Breast epithelium (tissue), 4 donors: Measurements from ENCODE around the gene RTRAF. TPM values are rescaled to one million over a fixed set of nuclear protein-coding genes. Genes with fewer than 3 reads are reported as not detected.
A peak's percentile ranks its signal among the peaks of the same experiment; 100 is the strongest.

Source experiments
- DNase-seq, 2 donors: peaks; one replicate each; pipeline ENCODE4 v3.0.0-alpha.2; 2019; ENCODE audit warnings: low spot score in 2 of 2
- H3K27ac ChIP-seq, 2 donors: fragments of 200-600 bp; sonication (generic) in 1 of 2; one replicate each; pipeline ENCODE4 v1.5.1; 2016 to 2019; ENCODE audit warnings: mild to moderate bottlenecking in 1 of 2
- H3K27me3 ChIP-seq, 2 donors: fragments of 200-600 bp; sonication (generic) in 1 of 2; one replicate each; pipeline versions ENCODE4 v1.5.1 to v1.6.0; 2017 to 2019; ENCODE audit warnings: control low read depth in 1 of 2, mild to moderate bottlenecking in 1 of 2
- H3K36me3 ChIP-seq: fragments of 200-600 bp; one replicate; pipeline ENCODE4 v1.5.1; 2019
- H3K4me1 ChIP-seq, 2 donors: fragments of 200-600 bp; sonication (generic); one replicate each; pipeline ENCODE4 v1.5.1; 2016 to 2019; ENCODE audit warnings: control low read depth in 1 of 2
- H3K4me3 ChIP-seq, 3 donors: fragments of 200-600 bp; sonication (generic); 1 replicate in 2 of 3; 2 replicates in 1 of 3; pipeline ENCODE4 v1.5.1; 2016 to 2019; ENCODE audit warnings: mild to moderate bottlenecking in 3 of 3, moderate library complexity in 2 of 3
- H3K9me3 ChIP-seq, 2 donors: fragments of 200-600 bp; sonication (generic) in 1 of 2; one replicate each; pipeline ENCODE4 v1.5.1; 2016 to 2019; ENCODE audit warnings: control low read depth in 1 of 2
- POLR2A ChIP-seq: fragments of 450-650 bp; IDR thresholded peaks from one replicate; pipeline ENCODE4 v1.6.1; 2016; ENCODE audit warnings: antibody characterized with exemption, mild to moderate bottlenecking, moderate library complexity
- POLR2AphosphoS5 ChIP-seq, 3 donors: sonication (generic); formaldehyde crosslinking; IDR thresholded peaks; one replicate each; pipeline ENCODE4 v1.6.1; 2017; ENCODE audit warnings: antibody characterized with exemption in 3 of 3
- intact Hi-C: fragments of 100-400 bp; cut with DNase I; formaldehyde crosslinking; loops from one replicate; pipeline ENCODE4 v1.15.1; 2023; ENCODE audit warnings: low total_unique reads
- total RNA-seq, 3 donors: library from RNA; depleted of rRNA; stranded (reverse); fragments of >200 nt; gene quantifications; one replicate each; pipeline ENCODE4 v1.1.0, GENCODE V29; 2016
- TF ChIP-seq, protein P1 (sequence below), 3 donors: fragments of 450-650 bp; IDR thresholded peaks; one replicate each; pipeline ENCODE4 v1.5.1; 2016 to 2017; ENCODE audit warnings: antibody characterized with exemption in 3 of 3, mild to moderate bottlenecking in 3 of 3, moderate library complexity in 3 of 3

RTRAF gene
- total RNA-seq: 10 to 100 TPM; 48.7 to 93.0 (median 61.3) TPM

GRCh38 chr14:51989293-51990234 lies at the start of gene RTRAF:
TSS of gene RTRAF (plus strand) at chr14:51989546. CDS start at chr14:51989640, 94 bp downstream.
- peak; percentile 87 to 93 for DNase-seq
- Histone ChIP-seq H3K9me3 (no peaks in the 10 kb centered on the region), H3K27ac (peak within 1 kb of the TSS; percentile 86 to 91), H3K4me3 (peak within 1 kb of the TSS; percentile 80 to 96 (median 85)), H3K36me3 (no peaks in the 10 kb centered on the region), H3K27me3 (no peaks in the 10 kb centered on the region), H3K4me1 (no peaks in the 10 kb centered on the region)
- intact Hi-C loops: no loop called here
- TF ChIP-seq POLR2A (peak; percentile 51), POLR2AphosphoS5 (IDR thresholded peaks at IDR 0.05) (peak; percentile 77 to 90 (median 84))
- TF ChIP-seq, protein P1, sequence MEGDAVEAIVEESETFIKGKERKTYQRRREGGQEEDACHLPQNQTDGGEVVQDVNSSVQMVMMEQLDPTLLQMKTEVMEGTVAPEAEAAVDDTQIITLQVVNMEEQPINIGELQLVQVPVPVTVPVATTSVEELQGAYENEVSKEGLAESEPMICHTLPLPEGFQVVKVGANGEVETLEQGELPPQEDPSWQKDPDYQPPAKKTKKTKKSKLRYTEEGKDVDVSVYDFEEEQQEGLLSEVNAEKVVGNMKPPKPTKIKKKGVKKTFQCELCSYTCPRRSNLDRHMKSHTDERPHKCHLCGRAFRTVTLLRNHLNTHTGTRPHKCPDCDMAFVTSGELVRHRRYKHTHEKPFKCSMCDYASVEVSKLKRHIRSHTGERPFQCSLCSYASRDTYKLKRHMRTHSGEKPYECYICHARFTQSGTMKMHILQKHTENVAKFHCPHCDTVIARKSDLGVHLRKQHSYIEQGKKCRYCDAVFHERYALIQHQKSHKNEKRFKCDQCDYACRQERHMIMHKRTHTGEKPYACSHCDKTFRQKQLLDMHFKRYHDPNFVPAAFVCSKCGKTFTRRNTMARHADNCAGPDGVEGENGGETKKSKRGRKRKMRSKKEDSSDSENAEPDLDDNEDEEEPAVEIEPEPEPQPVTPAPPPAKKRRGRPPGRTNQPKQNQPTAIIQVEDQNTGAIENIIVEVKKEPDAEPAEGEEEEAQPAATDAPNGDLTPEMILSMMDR (IDR thresholded peaks at IDR 0.05): no peak

- no peak overlapping the region for H3K27ac ChIP-seq
- H3K36me3 ChIP-seq: no peaks in the 10 kb centered on the region
- H3K4me3 ChIP-seq: no peak overlapping the region
- DNase-seq: no peak
- H3K9me3 ChIP-seq: no peaks in the 10 kb centered on the region
- H3K4me1 ChIP-seq: no peaks in the 10 kb centered on the region
- TF ChIP-seq, protein P1 (IDR thresholded peaks at IDR 0.05): no peak
- TF ChIP-seq POLR2A: no peak
- TF ChIP-seq POLR2AphosphoS5 (IDR thresholded peaks at IDR 0.05): no peak
- no peaks in the 10 kb centered on the region for H3K27me3 ChIP-seq
- intact Hi-C loops: no loop called here
These were observed 49.5 kb upstream of the RTRAF start for GRCh38 chr14:51939755-51940301.

- no peaks in the 10 kb centered on the region for H3K27me3 ChIP-seq
- TF ChIP-seq, protein P1 (IDR thresholded peaks at IDR 0.05): no peak
- TF ChIP-seq POLR2AphosphoS5 (IDR thresholded peaks at IDR 0.05) (no peak), POLR2A (no peak)
- intact Hi-C loops: no loop called here
- no peaks in the 10 kb centered on the region for H3K36me3 ChIP-seq
- H3K9me3 ChIP-seq: peaks cover 0 to 4% of the 10 kb centered on the region in 2 donors
- no peak overlapping the region for H3K27ac ChIP-seq
- DNase-seq: no peak
- no peaks in the 10 kb centered on the region for H3K4me1 ChIP-seq
- no peak overlapping the region for H3K4me3 ChIP-seq
These were observed 46.4 kb upstream of the RTRAF start for GRCh38 chr14:51942971-51943370.

DNA sequence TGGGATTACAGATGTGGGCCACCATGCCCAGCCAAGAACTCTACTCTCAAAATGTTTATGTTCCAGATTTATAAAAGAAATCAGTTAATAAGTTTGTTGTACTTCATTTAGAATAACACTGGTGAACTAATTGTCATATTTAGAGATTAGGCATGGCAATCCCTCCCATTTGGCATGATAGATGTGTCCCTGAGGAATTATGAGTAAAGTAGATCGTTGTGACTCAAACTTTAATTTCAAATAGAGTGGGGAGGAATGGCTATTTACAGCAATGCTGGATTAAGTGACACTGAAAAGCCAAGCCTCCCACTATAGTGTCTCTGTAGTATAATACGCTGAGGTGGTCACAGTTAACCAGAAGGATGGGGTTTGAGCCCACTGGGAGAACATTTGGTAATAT lies 39.3 kb upstream of the RTRAF start:
- TF ChIP-seq POLR2A: no peak
- TF ChIP-seq, protein P1 (IDR thresholded peaks at IDR 0.05): no peak
- TF ChIP-seq POLR2AphosphoS5 (IDR thresholded peaks at IDR 0.05): no peak
- Histone ChIP-seq H3K4me1 (no peaks in the 10 kb centered on the region), H3K4me3 (no peak overlapping the region), H3K27me3 (no peaks in the 10 kb centered on the region), H3K36me3 (no peaks in the 10 kb centered on the region), H3K27ac (no peak overlapping the region), H3K9me3 (peaks cover 0 to 6% of the 10 kb centered on the region in 2 donors)
- DNase-seq: no peak
- intact Hi-C loops: loop anchor here (10.0 kb wide), 1 partner anchor 1575 kb away; no protein-coding TSS in a partner anchor

DNA sequence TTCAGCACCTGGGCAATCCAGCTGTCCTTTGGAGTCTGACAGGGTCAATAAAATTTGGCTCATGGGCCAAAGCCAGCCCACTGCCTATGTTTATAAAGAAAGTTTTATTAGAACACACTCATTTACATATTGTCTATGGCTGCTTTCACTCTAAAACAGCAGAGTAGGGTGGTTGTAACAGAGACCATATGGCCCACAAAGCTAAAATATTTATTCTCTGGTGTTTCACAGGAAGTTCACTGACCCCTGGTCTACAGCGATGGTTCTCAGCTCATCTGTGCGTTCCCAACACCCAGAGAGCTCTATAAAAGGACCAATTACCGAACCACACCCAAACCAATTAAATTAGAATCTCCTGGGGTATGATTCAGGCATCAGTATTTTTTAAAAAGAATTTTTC lies 37.7 kb upstream of the RTRAF start:
- Histone ChIP-seq H3K36me3 (no peaks in the 10 kb centered on the region), H3K9me3 (peaks cover 0 to 6% of the 10 kb centered on the region in 2 donors), H3K4me3 (no peak overlapping the region), H3K27me3 (no peaks in the 10 kb centered on the region), H3K27ac (no peak overlapping the region), H3K4me1 (no peaks in the 10 kb centered on the region)
- intact Hi-C loops: loop anchor here (10.0 kb wide), 1 partner anchor 1573 kb away; no protein-coding TSS in a partner anchor
- no peak for DNase-seq
- TF ChIP-seq POLR2AphosphoS5 (IDR thresholded peaks at IDR 0.05): no peak
- TF ChIP-seq, protein P1 (IDR thresholded peaks at IDR 0.05): no peak
- no peak for TF ChIP-seq POLR2A
